HFFc6 (cell line): ENCODE results near the gene TBC1D25. TPM values are rescaled to one million over a fixed set of nuclear protein-coding genes. Genes with fewer than 3 reads are reported as not detected.

Experiments used
- DNase-seq: peaks from one replicate; pipeline ENCODE4 v3.0.0-alpha.2; 2018
- H3K27ac Mint-ChIP-seq: 2 replicates; pipeline ENCODE4 v1.8.0; 2020; ENCODE audit warnings: mild to moderate bottlenecking, mixed read lengths
- H3K27me3 Mint-ChIP-seq: 2 replicates; pipeline ENCODE4 v1.8.0; 2021; ENCODE audit warnings: mild to moderate bottlenecking, moderate library complexity, mixed read lengths; ENCODE audit not compliant: insufficient read depth
- H3K36me3 Mint-ChIP-seq: 2 replicates; pipeline ENCODE4 v1.8.0; 2021; ENCODE audit warnings: low read depth, mixed read lengths
- H3K4me1 Mint-ChIP-seq: 2 replicates; pipeline ENCODE4 v1.8.0; 2020; ENCODE audit warnings: low read depth, mixed read lengths
- H3K4me3 Mint-ChIP-seq: 2 replicates; pipeline ENCODE4 v1.8.0; 2020; ENCODE audit warnings: mild to moderate bottlenecking, moderate library complexity, mixed read lengths
- H3K9me3 Mint-ChIP-seq: 2 replicates; pipeline ENCODE4 v1.8.0; 2020; ENCODE audit warnings: mild to moderate bottlenecking, mixed read lengths
- CTCF ChIP-seq: fragments of 200-600 bp; sonication (generic); IDR thresholded peaks from 2 replicates; pipeline ENCODE4 v1.5.0; 2021; ENCODE audit warnings: antibody characterized with exemption, mild to moderate bottlenecking
- total RNA-seq, 6 experiments: library from RNA; stranded (reverse); fragmentation: NEBNext Ultra II Directional; extraction: Animal tissue kit (Norgen Biotek cat#: 25700); gene quantifications; 2 replicates in 1 of 6; 3 replicates in 5 of 6; pipeline ENCODE4 v1.2.3, GENCODE V29; 2021

The TBC1D25 gene
- total RNA-seq, 6 experiments from 2014 or later: 13.0 to 15.3 (median 13.8) TPM

DNA sequence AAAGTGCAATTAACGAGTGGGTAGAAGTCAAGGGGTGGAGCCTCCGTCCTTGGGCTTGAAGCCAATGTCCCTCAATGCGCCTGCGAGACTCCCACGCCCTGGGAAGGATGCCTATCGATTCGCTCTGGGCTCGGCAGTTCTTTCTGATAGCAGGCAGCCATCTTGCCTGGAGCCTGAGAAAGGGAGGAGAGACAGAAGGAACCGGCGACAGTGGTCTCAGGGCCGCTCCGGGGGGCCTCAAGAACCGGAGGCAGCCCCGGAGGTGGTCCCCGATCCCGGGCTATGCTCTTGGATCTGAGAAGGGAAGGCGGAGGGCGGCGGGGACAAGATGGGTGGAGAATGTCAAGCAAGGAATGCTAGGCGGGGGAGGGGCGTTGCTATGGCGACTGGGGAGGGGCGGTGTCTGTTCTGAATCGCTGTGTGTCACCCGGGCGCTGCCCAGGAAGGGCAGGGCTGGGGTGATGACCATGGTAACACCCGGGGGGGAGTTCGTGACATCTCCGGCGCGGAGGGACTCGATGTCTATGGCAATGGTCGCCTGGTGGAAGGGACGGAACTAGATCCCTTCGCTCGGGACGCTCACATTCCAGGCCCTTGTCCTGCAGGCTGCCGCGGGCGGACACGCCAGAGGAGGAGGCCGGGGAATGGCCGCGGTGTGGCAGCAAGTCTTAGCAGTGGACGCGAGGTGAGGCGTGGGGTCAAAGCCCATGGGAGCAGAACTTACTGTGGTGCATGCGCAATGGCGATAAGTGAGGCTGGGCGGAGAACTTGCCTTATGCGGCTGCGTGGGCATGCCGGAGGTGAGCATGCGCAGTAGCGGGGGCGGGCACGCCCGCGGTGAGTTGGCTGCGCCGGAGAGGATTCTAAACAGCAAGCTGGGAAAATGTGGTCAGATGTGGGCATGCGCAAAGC is 58.1 kb downstream of the TBC1D25 start, which contains the start of gene WDR13:
WDR13 (plus strand) TSS at position 140 of the 912 bp plus-strand sequence; CDS start at position 645, 505 bp downstream.
- peaks cover 10% of the 10 kb centered on the region; the same call in 1 of the 2 replicates for H3K4me1 Mint-ChIP-seq
- peak within 1 kb of the TSS; percentile 99 for H3K4me3 Mint-ChIP-seq
- DNase-seq: peak; percentile 90
- H3K27me3 Mint-ChIP-seq: no peaks in the 10 kb centered on the region; the same call in 1 of the 2 replicates
- H3K36me3 Mint-ChIP-seq: no peaks in the 10 kb centered on the region
- H3K27ac Mint-ChIP-seq: peak within 1 kb of the TSS; percentile 100
- no peak for TF ChIP-seq CTCF
- no peaks in the 10 kb centered on the region for H3K9me3 Mint-ChIP-seq

DNA sequence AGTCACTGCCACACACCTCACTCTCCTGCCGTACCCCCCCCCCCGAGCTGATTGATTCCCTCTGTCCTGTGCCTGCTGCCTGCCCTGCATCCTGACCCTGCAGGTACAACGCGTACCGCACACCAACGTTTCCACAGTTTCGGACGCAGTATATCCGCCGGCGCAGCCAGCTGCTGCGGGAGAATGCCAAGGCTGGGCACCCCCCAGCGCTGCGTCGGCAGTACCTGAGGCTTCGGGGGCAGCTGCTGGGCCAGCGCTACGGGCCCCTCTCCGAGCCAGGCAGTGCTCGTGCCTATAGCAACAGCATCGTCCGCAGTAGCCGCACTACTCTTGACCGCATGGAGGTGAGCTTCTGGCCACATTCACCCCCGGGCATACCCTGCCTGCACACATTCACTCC is 59.1 kb downstream of the TBC1D25 start:
- H3K27me3 Mint-ChIP-seq: no peaks in the 10 kb centered on the region; the same call in 1 of the 2 replicates
- H3K9me3 Mint-ChIP-seq: no peaks in the 10 kb centered on the region
- no peaks in the 10 kb centered on the region for H3K36me3 Mint-ChIP-seq
- peak overlapping the region; percentile 100 for H3K27ac Mint-ChIP-seq
- DNase-seq: no peak
- H3K4me3 Mint-ChIP-seq: peak overlapping the region; percentile 99
- peaks cover 5% of the 10 kb centered on the region; the same call in 1 of the 2 replicates for H3K4me1 Mint-ChIP-seq
- no peak for TF ChIP-seq CTCF

DNA sequence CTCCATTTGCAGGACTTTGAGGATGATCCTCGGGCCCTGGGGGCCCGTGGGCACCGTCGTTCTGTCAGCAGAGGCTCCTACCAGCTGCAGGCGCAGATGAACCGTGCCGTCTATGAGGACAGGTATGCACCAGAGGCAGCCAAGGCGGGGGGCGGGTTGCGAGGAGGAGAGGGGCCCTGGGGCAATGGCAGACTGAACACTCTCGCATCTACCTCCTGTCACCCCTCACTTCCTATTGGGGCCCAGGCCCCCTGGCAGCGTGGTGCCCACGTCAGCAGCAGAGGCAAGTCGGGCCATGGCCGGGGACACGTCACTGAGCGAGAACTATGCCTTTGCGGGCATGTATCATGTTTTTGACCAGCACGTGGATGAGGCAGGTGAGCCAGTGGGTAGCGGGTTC is 59.8 kb downstream of the TBC1D25 start:
- no peak for TF ChIP-seq CTCF
- Mint-ChIP-seq H3K27ac (no peak overlapping the region), H3K36me3 (peaks cover 1% of the 10 kb centered on the region; the same call in 1 of the 2 replicates), H3K4me1 (peaks cover 5% of the 10 kb centered on the region; the same call in 1 of the 2 replicates), H3K4me3 (no peak overlapping the region), H3K27me3 (no peaks in the 10 kb centered on the region; the same call in 1 of the 2 replicates), H3K9me3 (no peaks in the 10 kb centered on the region)
- no peak for DNase-seq

DNA sequence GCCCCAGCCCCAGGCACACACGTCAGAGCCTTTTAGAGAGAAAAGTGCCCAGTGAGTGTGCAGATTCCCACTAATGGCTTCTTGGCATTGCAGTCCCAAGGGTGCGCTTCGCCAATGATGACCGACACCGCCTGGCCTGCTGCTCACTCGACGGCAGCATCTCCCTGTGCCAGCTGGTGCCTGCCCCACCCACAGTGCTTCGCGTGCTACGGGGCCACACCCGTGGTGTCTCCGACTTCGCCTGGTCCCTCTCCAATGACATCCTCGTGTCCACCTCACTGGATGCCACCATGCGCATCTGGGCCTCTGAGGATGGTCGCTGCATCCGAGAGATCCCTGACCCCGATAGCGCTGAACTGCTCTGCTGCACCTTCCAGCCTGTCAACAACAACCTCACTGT is 60.7 kb downstream of the TBC1D25 start:
- TF ChIP-seq CTCF: no peak
- Mint-ChIP-seq H3K4me1 (peaks cover 5% of the 10 kb centered on the region; the same call in 1 of the 2 replicates), H3K36me3 (peaks cover 8% of the 10 kb centered on the region), H3K9me3 (no peaks in the 10 kb centered on the region), H3K4me3 (no peak overlapping the region), H3K27ac (no peak overlapping the region), H3K27me3 (no peaks in the 10 kb centered on the region; the same call in none of the 2 replicates)
- no peak for DNase-seq

DNA sequence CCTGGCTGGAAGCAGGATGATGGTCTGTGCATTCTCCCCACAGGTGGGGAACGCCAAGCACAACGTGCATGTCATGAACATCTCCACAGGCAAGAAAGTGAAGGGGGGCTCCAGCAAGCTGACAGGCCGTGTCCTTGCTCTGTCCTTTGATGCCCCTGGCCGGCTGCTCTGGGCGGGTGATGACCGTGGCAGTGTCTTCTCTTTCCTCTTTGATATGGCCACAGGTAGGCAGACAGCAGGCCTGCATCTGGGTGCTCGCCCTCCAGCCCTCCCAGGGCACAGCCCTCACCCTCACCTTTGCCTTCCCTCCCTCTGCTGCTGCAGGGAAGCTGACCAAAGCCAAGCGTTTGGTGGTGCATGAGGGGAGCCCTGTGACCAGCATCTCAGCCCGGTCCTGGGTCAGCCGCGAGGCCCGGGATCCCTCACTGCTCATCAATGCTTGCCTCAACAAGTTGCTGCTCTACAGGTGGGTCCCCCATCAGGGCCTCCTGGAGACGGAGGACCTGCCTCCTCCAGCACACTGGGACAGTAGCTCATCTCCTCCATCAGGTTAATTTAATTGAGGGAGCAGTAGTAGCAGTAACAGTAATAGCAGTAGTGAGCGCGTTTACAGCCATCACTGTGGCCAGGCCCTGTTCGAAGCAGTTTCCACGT is 62.4 kb downstream of the TBC1D25 start:
- Mint-ChIP-seq H3K4me1 (peaks cover 5% of the 10 kb centered on the region; the same call in 1 of the 2 replicates), H3K4me3 (no peak overlapping the region), H3K36me3 (peaks cover 14% of the 10 kb centered on the region), H3K27me3 (peaks cover 2% of the 10 kb centered on the region), H3K27ac (no peak overlapping the region), H3K9me3 (no peaks in the 10 kb centered on the region)
- TF ChIP-seq CTCF: no peak
- no peak for DNase-seq
